GM12878 (cell line): ENCODE results near the gene SLC66A1. TPM values are rescaled to one million over a fixed set of nuclear protein-coding genes. Genes with fewer than 3 reads are reported as not detected.

ENCODE experiments used
- ATAC-seq: fragments of 200-7000 bp; cut with Tn5 transposase; 3 replicates; pipeline ENCODE4 v1.9.1; 2020; ENCODE audit warnings: mild to moderate bottlenecking, moderate library complexity
- BruUV-seq: library from RNA; stranded (reverse); fragments of 400-500 nt; replicated peaks from 2 replicates; lab custom pipeline; 2021; lab: Mats Ljungman, UMichigan
- CTCF ChIA-PET: fragments of 300-600 bp; sonication (Branson Sonifier 250); formaldehyde crosslinking; extraction: SDS; loops from one replicate; lab custom pipeline; 2021; ENCODE audit warnings: inconsistent platforms; lab: Yijun Ruan, JAX
- POLR2A ChIA-PET: fragments of 350-600 bp; formaldehyde crosslinking; extraction: SDS; loops from one replicate; lab custom pipeline; 2021; ENCODE audit warnings: inconsistent platforms; lab: Charles Lee
- RAD21 ChIA-PET: fragments of 300-600 bp; sonication (Branson Sonifier 250); formaldehyde crosslinking; loops from one replicate; lab custom pipeline; 2023; ENCODE audit warnings: antibody characterized with exemption; ENCODE audit not compliant: unreplicated experiment; lab: Charles Lee
- SMC1A ChIA-PET: fragments of 300-600 bp; sonication (Branson Sonifier 250); formaldehyde crosslinking; loops from one replicate; lab custom pipeline; 2023; ENCODE audit not compliant: unreplicated experiment, uncharacterized antibody; lab: Charles Lee
- DNase-seq: peaks from one replicate; pipeline ENCODE4 v3.0.0-alpha.2; 2011; ENCODE audit warnings: low read depth, low spot score
- FAIRE-seq: peaks from 3 replicates; lab custom pipeline; 2011; peaks lifted over from hg19 to GRCh38; lab: Jason Lieb, UNC
- H2AFZ ChIP-seq: 2 replicates; pipeline ENCODE4 v1.6.0; 2011; ENCODE audit warnings: low read depth, low read length, control low read depth; ENCODE audit not compliant: control insufficient read depth
- H3K27ac ChIP-seq: 2 replicates; pipeline ENCODE4 v1.5.1; 2011; ENCODE audit warnings: control low read depth; ENCODE audit not compliant: control insufficient read depth, insufficient read depth
- H3K27me3 ChIP-seq, 2 experiments: replicated peaks in 1 of 2; 2 replicates each; pipeline versions ENCODE4 v1.6.0 to v1.6.1; 2011; ENCODE audit warnings: low read length in 1 of 2; ENCODE audit not compliant: control insufficient read depth in 2 of 2, insufficient read depth in 2 of 2
- H3K36me3 ChIP-seq, 2 experiments: 2 replicates each; pipeline ENCODE4 v1.5.1; 2011; ENCODE audit warnings: low read length in 1 of 2; ENCODE audit not compliant: control insufficient read depth in 2 of 2, insufficient read depth in 2 of 2
- H3K4me1 ChIP-seq: 2 replicates; pipeline ENCODE4 v1.6.1; 2011; ENCODE audit warnings: mild to moderate bottlenecking, low read length, moderate library complexity, mixed read lengths; ENCODE audit not compliant: control insufficient read depth, insufficient read depth
- H3K4me2 ChIP-seq: 2 replicates; pipeline ENCODE4 v1.6.0; 2011; ENCODE audit warnings: control low read depth; ENCODE audit not compliant: control insufficient read depth, insufficient read depth
- H3K4me3 ChIP-seq: fragments of 200-600 bp; sonication (generic); 2 replicates; pipeline ENCODE4 v1.5.1; 2016
- H3K79me2 ChIP-seq: 2 replicates; pipeline ENCODE4 v1.6.0; 2011; ENCODE audit warnings: low read length; ENCODE audit not compliant: control insufficient read depth, insufficient read depth
- H3K9ac ChIP-seq: 2 replicates; pipeline ENCODE4 v1.8.0; 2011; ENCODE audit warnings: low read length, control low read depth, mixed read lengths; ENCODE audit not compliant: control insufficient read depth, insufficient read depth
- H3K9me3 ChIP-seq: replicated peaks from 3 replicates; pipeline ENCODE4 v1.5.1; 2011; ENCODE audit warnings: mild to moderate bottlenecking, low read length; ENCODE audit not compliant: control insufficient read depth, insufficient read depth
- H4K20me1 ChIP-seq: 2 replicates; pipeline ENCODE4 v1.6.0; 2011; ENCODE audit not compliant: control insufficient read depth, insufficient read depth
- BMI1 ChIP-seq: fragments of 450-650 bp; IDR thresholded peaks from 2 replicates; pipeline ENCODE4 v1.6.1; 2016; ENCODE audit warnings: mild to moderate bottlenecking, moderate library complexity, borderline replicate concordance
- PAX5 ChIP-seq: IDR thresholded peaks from 2 replicates; pipeline ENCODE4 v1.6.1; 2011; ENCODE audit warnings: low read depth, low read length, borderline replicate concordance
- WGBS: methylation state at CpG from one replicate; pipeline ENCODE4 v1.1.6; 2016; ENCODE audit warnings: low lambda C conversion rate; ENCODE audit not compliant: insufficient replicate concordance, insufficient coverage; ENCODE audit errors: missing lambda C conversion rate; 5-methylcytosine and 5-hydroxymethylcytosine counted together
- in situ Hi-C: fragments of 300-500 bp; cut with MboI; formaldehyde crosslinking; loops from 9 replicates; pipeline ENCODE4 v1.14.3; 2018; ENCODE audit warnings: mixed read lengths
- intact Hi-C: fragments of 100-400 bp; cut with micrococcal nuclease; formaldehyde crosslinking; loops from one replicate; pipeline ENCODE4 v1.14.2; 2022; ENCODE audit not compliant: unreplicated experiment
- polyA plus RNA-seq, 11 experiments: library from polyadenylated mRNA; depleted of rRNA in 4 of 11; unstranded in 6 of 11; stranded (reverse) in 5 of 11; fragments of >200 nt; fragmentation: Nextera tagmentation in 4 of 11; fragmentation: Illumina TruSeq in 1 of 11; extraction: Ambion mirVana in 4 of 11; extraction: Trizol in 1 of 11; gene quantifications; 1 replicate in 1 of 11; 2 replicates in 10 of 11; pipeline versions ENCODE4 v1.2.1 to v1.2.3, GENCODE V29; 2011 to 2016; ENCODE audit warnings: inconsistent platforms in 2 of 11, missing spikeins in 2 of 11, low read depth in 1 of 11
- total RNA-seq, 4 experiments: library from RNA; depleted of rRNA in 3 of 4; stranded (reverse); fragments of >200 nt in 3 of 4; fragmentation: Illumina TruSeq in 1 of 4; extraction: Trizol in 1 of 4; gene quantifications; 2 replicates each; pipeline versions ENCODE4 v1.2.1 to v1.2.3, GENCODE V29; 2013 to 2021
- TF ChIP-seq, protein P1 (sequence below): fragments of 450-650 bp; IDR thresholded peaks from 2 replicates; pipeline ENCODE4 v1.6.1; 2018; ENCODE audit warnings: borderline replicate concordance, mild to moderate bottlenecking; ENCODE audit not compliant: partially characterized antibody
- TF ChIP-seq, protein P2 (sequence below): IDR thresholded peaks from 2 replicates; pipeline ENCODE4 v1.6.1; 2011; ENCODE audit warnings: low read depth, low read length, improper control_type of control experiment, borderline replicate concordance
- TF ChIP-seq, protein P3 (sequence below): fragments of 450-650 bp; IDR thresholded peaks from 2 replicates; pipeline ENCODE4 v1.6.1; 2017; ENCODE audit warnings: mild to moderate bottlenecking, low read depth, inconsistent platforms; ENCODE audit not compliant: poor library complexity, severe bottlenecking
- TF ChIP-seq, protein P4 (sequence below): IDR thresholded peaks from 2 replicates; pipeline ENCODE4 v1.6.1; 2012; ENCODE audit warnings: low read depth, low read length, improper control_type of control experiment
- TF ChIP-seq, protein P5 (sequence below): fragments of 450-650 bp; IDR thresholded peaks from 2 replicates; pipeline ENCODE4 v1.6.1; 2016; ENCODE audit warnings: mild to moderate bottlenecking

The SLC66A1 gene
- total and polyA plus RNA-seq, 10 of the 15 experiments (the other 5 are each of a cell fraction or from before 2014, with no cell fraction given), result 0.58 to 22.0 (median 10.2) TPM

DNA sequence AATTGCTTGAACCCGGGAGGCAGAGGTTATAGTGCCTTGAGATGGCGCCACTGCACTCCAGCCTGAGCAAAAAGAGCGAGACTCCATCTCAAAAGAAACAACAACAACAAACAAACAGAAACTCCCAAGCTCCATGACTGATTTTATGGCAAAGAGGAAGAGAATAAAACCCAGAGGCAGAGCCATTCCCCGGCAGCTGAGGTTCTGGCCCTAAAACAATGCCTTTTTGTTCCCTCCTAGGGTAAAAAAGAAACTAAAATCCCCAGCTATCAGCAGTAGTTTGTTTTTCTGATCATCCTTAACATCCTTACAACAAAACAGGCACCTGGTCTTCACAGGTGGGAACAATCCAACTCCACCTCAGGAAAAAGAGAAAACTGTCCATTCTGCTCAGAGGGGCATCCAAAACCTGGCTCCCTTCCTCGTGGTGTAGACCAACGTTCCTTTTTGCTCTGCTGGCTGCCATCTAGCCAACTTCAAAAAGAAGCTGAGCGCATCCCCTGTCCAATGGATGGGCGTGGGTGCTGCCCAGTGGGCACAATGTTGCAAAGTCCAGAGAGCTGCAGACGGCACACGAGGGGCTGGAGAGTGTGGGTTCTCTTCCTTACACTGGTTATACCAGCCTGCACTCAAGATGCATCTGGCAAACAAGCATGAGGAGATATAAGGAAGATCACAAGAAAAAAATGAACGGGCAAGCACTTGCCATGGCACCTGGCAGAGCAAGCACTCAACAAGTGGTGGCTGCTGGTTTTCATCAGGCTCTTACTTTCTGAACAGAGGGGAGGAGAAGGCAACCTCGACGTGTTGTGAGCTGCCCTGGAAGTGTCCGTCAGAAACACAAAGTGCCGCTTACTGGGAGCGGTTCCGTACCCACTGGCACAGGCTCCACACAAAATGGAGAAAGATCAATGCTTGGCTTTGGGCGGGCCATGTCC, 54.7 kb downstream of the SLC66A1 start:
- H3K9me3 ChIP-seq, result no peaks in the 10 kb centered on the region
- H2AFZ ChIP-seq, result no peak overlapping the region
- H4K20me1 ChIP-seq, result peaks cover 7% of the 10 kb centered on the region
- ChIA-PET SMC1A (interaction anchor here (0.7 kb wide), 1 partner anchor 24 kb away, joined by 3 read pairs; no protein-coding TSS in a partner anchor), CTCF (no interaction called here)
- in situ Hi-C loops, result no loop called here
- DNase-seq, result no peak
- H3K4me2 ChIP-seq, result no peak overlapping the region
- no peak overlapping the region for H3K4me3 ChIP-seq
- TF ChIP-seq PAX5 (no peak), BMI1 (no peak)
- TF ChIP-seq, protein P1, sequence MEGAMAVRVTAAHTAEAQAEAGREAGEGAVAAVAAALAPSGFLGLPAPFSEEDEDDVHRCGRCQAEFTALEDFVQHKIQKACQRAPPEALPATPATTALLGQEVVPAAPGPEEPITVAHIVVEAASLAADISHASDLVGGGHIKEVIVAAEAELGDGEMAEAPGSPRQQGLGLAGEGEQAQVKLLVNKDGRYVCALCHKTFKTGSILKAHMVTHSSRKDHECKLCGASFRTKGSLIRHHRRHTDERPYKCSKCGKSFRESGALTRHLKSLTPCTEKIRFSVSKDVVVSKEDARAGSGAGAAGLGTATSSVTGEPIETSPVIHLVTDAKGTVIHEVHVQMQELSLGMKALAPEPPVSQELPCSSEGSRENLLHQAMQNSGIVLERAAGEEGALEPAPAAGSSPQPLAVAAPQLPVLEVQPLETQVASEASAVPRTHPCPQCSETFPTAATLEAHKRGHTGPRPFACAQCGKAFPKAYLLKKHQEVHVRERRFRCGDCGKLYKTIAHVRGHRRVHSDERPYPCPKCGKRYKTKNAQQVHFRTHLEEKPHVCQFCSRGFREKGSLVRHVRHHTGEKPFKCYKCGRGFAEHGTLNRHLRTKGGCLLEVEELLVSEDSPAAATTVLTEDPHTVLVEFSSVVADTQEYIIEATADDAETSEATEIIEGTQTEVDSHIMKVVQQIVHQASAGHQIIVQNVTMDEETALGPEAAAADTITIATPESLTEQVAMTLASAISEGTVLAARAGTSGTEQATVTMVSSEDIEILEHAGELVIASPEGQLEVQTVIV, result no peak
- TF ChIP-seq, protein P2, sequence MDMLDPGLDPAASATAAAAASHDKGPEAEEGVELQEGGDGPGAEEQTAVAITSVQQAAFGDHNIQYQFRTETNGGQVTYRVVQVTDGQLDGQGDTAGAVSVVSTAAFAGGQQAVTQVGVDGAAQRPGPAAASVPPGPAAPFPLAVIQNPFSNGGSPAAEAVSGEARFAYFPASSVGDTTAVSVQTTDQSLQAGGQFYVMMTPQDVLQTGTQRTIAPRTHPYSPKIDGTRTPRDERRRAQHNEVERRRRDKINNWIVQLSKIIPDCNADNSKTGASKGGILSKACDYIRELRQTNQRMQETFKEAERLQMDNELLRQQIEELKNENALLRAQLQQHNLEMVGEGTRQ, result no peak
- TF ChIP-seq, protein P3, sequence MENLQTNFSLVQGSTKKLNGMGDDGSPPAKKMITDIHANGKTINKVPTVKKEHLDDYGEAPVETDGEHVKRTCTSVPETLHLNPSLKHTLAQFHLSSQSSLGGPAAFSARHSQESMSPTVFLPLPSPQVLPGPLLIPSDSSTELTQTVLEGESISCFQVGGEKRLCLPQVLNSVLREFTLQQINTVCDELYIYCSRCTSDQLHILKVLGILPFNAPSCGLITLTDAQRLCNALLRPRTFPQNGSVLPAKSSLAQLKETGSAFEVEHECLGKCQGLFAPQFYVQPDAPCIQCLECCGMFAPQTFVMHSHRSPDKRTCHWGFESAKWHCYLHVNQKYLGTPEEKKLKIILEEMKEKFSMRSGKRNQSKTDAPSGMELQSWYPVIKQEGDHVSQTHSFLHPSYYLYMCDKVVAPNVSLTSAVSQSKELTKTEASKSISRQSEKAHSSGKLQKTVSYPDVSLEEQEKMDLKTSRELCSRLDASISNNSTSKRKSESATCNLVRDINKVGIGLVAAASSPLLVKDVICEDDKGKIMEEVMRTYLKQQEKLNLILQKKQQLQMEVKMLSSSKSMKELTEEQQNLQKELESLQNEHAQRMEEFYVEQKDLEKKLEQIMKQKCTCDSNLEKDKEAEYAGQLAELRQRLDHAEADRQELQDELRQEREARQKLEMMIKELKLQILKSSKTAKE, result no peak
- TF ChIP-seq, protein P4, sequence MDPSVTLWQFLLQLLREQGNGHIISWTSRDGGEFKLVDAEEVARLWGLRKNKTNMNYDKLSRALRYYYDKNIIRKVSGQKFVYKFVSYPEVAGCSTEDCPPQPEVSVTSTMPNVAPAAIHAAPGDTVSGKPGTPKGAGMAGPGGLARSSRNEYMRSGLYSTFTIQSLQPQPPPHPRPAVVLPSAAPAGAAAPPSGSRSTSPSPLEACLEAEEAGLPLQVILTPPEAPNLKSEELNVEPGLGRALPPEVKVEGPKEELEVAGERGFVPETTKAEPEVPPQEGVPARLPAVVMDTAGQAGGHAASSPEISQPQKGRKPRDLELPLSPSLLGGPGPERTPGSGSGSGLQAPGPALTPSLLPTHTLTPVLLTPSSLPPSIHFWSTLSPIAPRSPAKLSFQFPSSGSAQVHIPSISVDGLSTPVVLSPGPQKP, result no peak
- TF ChIP-seq, protein P5, sequence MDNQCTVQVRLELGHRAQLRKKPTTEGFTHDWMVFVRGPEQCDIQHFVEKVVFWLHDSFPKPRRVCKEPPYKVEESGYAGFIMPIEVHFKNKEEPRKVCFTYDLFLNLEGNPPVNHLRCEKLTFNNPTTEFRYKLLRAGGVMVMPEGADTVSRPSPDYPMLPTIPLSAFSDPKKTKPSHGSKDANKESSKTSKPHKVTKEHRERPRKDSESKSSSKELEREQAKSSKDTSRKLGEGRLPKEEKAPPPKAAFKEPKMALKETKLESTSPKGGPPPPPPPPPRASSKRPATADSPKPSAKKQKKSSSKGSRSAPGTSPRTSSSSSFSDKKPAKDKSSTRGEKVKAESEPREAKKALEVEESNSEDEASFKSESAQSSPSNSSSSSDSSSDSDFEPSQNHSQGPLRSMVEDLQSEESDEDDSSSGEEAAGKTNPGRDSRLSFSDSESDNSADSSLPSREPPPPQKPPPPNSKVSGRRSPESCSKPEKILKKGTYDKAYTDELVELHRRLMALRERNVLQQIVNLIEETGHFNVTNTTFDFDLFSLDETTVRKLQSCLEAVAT, result no peak
- TF ChIP-seq, all 136 proteins: peak for 0
- FAIRE-seq (no peak), ATAC-seq (no peak)
- no peaks in the 10 kb centered on the region; the same call in 1 of the 2 replicates for H3K79me2 ChIP-seq
- POLR2A ChIA-PET, result no interaction called here
- no peak overlapping the region for H3K27ac ChIP-seq
- no peaks in the 10 kb centered on the region for H3K27me3 ChIP-seq
- peaks cover 6 to 12% of the 10 kb centered on the region in 2 experiments for H3K36me3 ChIP-seq
- no peaks in the 10 kb centered on the region for H3K4me1 ChIP-seq
- intact Hi-C loops, result no loop called here
- RAD21 ChIA-PET, result no interaction called here
- no peak overlapping the region for H3K9ac ChIP-seq
- BruUV-seq, result no TSS peak
- WGBS, result 95% methylated on average over 18 of the region's 18 CpGs
